ENCODE data around the gene CXXC5. TPM values are rescaled to one million over a fixed set of nuclear protein-coding genes. Genes with fewer than 3 reads are reported as not detected.

CXXC5 gene
- polyA plus RNA-seq, 1 donor from 2014 or later = 24.4 TPM

DNA sequence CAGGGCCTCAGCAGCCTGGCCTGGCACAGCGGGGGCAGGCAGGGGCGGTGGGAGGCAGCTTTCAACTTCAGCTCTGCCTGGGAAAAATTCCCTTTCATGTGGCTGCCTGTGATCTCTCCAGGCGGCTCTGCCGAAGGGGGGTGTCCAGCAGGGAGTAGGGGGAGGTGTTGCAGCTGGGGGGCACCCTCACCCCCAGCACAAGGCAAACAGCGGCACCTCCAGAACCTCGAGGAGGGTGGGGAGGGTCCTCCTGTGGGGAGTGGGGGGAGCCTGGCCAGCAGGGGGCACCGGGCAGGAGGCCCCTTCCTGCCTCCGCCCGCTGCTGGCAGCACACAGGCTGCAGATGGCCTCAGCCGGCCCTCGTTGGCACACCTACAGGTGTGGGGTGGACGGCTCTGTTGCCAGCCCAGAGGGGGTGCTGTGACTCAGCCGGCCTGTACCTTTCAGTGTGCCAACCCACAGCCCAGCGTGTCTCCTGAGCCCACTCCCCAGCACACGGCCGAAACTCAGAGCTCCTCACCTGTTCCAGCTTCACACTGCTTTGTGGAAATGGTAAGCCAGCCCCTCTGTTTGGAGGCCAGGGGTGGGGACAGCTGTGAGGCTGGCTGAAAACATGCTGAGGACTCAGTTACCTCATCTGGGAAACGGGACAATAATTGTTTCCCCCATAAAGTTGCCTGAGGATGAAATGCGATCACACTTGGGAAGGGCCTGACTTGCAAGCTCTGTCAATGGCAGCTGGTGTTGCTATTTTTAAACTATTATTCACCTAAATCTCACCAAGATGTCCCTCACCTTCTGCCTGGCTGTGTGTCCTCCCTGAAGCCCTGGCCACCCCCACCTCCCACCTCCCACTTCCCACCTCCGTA lies 37.0 kb downstream of the CXXC5 start:
- H3K9ac ChIP-seq (ENCODE audit: low read length) = no peak overlapping the region
- no peaks in the 10 kb centered on the region for H4K20me1 ChIP-seq (ENCODE audit: insufficient read depth)
- no peak overlapping the region for H2AFZ ChIP-seq (ENCODE audit: low read depth, low read length)
- no peak overlapping the region for H3K4me2 ChIP-seq (ENCODE audit: low read length)
- H3K4me3 ChIP-seq (ENCODE audit: low read length) = no peak overlapping the region
- no peaks in the 10 kb centered on the region for H3F3A ChIP-seq (ENCODE audit: insufficient read depth, low read length, poor library complexity, severe bottlenecking)
- no peak overlapping the region for H3K27ac ChIP-seq (ENCODE audit: low read length)
- no peaks in the 10 kb centered on the region for H3K9me2 ChIP-seq (ENCODE audit: insufficient read depth, low read length)
- H3K9me3 ChIP-seq (ENCODE audit: low read length) = no peaks in the 10 kb centered on the region
- no peaks in the 10 kb centered on the region for H3K79me2 ChIP-seq (replicated peaks; ENCODE audit: insufficient read depth, low read length)
- H3K36me3 ChIP-seq (ENCODE audit: insufficient read depth, low read length) = no peaks in the 10 kb centered on the region
- TF ChIP-seq MXI1 (conservative IDR thresholded peaks at IDR 0.05; ENCODE audit: poor library complexity, severe bottlenecking) = no peak
- H3K27me3 ChIP-seq (ENCODE audit: insufficient read depth, low read depth, low read length) = no peaks in the 10 kb centered on the region

DNA sequence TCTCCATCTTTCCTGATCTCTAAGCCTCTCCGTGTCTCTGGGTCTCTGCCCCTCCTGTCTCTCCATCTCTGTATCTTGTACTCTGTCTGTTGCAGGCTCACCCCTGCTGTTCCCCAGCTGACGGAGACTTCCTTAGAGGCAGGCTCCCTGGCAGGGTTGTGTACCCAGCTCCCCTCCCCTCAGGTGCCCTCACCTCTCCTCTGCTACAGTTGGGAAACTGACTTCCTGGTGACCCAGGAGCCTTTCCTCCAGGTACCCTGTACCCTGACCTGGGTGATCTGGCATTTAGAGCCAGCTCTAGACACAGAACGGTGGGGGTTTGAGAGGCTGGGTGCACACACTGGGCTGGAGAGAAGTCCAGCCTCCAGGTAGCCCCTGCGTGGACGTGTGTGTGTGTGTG lies 37.7 kb downstream of the CXXC5 start:
- no peak for TF ChIP-seq MXI1 (conservative IDR thresholded peaks at IDR 0.05; ENCODE audit: poor library complexity, severe bottlenecking)
- TF ChIP-seq POLR2AphosphoS5 (IDR thresholded peaks at IDR 0.05) = no peak
- TF ChIP-seq RAD21 (conservative IDR thresholded peaks at IDR 0.05) = no peak
- TF ChIP-seq, protein P1, sequence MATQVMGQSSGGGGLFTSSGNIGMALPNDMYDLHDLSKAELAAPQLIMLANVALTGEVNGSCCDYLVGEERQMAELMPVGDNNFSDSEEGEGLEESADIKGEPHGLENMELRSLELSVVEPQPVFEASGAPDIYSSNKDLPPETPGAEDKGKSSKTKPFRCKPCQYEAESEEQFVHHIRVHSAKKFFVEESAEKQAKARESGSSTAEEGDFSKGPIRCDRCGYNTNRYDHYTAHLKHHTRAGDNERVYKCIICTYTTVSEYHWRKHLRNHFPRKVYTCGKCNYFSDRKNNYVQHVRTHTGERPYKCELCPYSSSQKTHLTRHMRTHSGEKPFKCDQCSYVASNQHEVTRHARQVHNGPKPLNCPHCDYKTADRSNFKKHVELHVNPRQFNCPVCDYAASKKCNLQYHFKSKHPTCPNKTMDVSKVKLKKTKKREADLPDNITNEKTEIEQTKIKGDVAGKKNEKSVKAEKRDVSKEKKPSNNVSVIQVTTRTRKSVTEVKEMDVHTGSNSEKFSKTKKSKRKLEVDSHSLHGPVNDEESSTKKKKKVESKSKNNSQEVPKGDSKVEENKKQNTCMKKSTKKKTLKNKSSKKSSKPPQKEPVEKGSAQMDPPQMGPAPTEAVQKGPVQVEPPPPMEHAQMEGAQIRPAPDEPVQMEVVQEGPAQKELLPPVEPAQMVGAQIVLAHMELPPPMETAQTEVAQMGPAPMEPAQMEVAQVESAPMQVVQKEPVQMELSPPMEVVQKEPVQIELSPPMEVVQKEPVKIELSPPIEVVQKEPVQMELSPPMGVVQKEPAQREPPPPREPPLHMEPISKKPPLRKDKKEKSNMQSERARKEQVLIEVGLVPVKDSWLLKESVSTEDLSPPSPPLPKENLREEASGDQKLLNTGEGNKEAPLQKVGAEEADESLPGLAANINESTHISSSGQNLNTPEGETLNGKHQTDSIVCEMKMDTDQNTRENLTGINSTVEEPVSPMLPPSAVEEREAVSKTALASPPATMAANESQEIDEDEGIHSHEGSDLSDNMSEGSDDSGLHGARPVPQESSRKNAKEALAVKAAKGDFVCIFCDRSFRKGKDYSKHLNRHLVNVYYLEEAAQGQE (IDR thresholded peaks at IDR 0.05; ENCODE audit: borderline replicate concordance) = no peak
- no peak for TF ChIP-seq EP300 (conservative IDR thresholded peaks at IDR 0.05; ENCODE audit: poor library complexity, severe bottlenecking)
- TF ChIP-seq TAF1 (IDR thresholded peaks at IDR 0.05; ENCODE audit: low read depth) = no peak
- no peak for TF ChIP-seq EZH2 (IDR thresholded peaks at IDR 0.05; ENCODE audit: borderline replicate concordance, insufficient read depth, low read length, poor library complexity, severe bottlenecking)
- TF ChIP-seq SMC3 (conservative IDR thresholded peaks at IDR 0.05; ENCODE audit: poor library complexity) = no peak
- TF ChIP-seq, protein P2, sequence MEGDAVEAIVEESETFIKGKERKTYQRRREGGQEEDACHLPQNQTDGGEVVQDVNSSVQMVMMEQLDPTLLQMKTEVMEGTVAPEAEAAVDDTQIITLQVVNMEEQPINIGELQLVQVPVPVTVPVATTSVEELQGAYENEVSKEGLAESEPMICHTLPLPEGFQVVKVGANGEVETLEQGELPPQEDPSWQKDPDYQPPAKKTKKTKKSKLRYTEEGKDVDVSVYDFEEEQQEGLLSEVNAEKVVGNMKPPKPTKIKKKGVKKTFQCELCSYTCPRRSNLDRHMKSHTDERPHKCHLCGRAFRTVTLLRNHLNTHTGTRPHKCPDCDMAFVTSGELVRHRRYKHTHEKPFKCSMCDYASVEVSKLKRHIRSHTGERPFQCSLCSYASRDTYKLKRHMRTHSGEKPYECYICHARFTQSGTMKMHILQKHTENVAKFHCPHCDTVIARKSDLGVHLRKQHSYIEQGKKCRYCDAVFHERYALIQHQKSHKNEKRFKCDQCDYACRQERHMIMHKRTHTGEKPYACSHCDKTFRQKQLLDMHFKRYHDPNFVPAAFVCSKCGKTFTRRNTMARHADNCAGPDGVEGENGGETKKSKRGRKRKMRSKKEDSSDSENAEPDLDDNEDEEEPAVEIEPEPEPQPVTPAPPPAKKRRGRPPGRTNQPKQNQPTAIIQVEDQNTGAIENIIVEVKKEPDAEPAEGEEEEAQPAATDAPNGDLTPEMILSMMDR (IDR thresholded peaks at IDR 0.05; ENCODE audit: poor library complexity, severe bottlenecking) = no peak
- H3K4me3 ChIP-seq (ENCODE audit: low read length) = no peak overlapping the region
- H4K20me1 ChIP-seq (ENCODE audit: insufficient read depth) = no peaks in the 10 kb centered on the region
- H3K4me2 ChIP-seq (ENCODE audit: low read length) = no peak overlapping the region
- H3K79me2 ChIP-seq (replicated peaks; ENCODE audit: insufficient read depth, low read length) = no peaks in the 10 kb centered on the region
- no peaks in the 10 kb centered on the region for H3K36me3 ChIP-seq (ENCODE audit: insufficient read depth, low read length)
- no peak overlapping the region for H3K9ac ChIP-seq (ENCODE audit: low read length)
- no peaks in the 10 kb centered on the region for H3K9me3 ChIP-seq (ENCODE audit: low read length)
- no peaks in the 10 kb centered on the region for H3F3A ChIP-seq (ENCODE audit: insufficient read depth, low read length, poor library complexity, severe bottlenecking)
- no peak overlapping the region for H2AFZ ChIP-seq (ENCODE audit: low read depth, low read length)
- no peaks in the 10 kb centered on the region for H3K9me2 ChIP-seq (ENCODE audit: insufficient read depth, low read length)
- no peak overlapping the region for H3K27ac ChIP-seq (ENCODE audit: low read length)
- no peaks in the 10 kb centered on the region for H3K27me3 ChIP-seq (ENCODE audit: insufficient read depth, low read depth, low read length)

Measured in neural cell (in vitro differentiated cells).